GM21576 (cell line): ENCODE measurements around the gene ZNF416.
A peak's percentile ranks its signal among the peaks of the same experiment; 100 is the strongest.

Experiments
- ATAC-seq: cut with Tn5 transposase; IDR thresholded peaks from one replicate; pipeline ENCODE4 v1.9.1; 2021; ENCODE audit warnings: mild to moderate bottlenecking, moderate library complexity; ENCODE audit not compliant: unreplicated experiment

The ZNF416 gene

DNA sequence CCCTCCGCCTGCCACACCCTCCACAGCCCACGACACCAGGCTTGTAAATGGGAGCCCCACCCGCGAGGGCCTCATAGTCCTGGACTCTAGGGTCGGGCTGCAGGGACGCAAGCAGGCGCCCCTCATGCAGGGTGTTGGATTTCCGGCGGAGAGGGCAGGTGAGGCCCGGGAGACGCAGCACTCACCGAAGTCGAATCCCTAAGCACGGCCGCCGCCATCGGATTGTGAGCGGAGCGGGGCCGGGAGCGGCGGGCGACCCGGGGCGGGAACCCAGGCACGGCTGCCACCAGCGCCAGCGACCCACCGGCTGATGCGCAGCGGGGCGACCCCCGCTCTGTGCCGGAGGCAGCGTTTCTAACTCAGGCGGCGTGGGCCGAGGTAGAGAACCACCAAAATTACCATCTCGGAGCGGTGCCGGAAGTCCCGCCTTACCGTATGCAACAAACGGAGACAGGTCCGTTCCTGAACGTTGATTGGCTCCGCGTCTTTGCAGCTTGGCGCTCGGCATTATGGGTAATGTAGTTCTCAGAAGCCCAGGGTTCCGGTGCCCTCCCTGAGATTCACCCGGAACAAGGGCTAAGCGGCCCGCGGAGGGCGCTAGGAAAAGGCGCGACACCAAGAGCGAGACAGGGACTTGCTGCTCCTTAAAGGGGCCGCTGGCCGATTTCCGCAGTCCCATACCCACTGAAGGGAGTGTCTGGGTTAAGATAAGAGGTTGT, at the start of gene ZNF416:
Gene ZNF416 (minus strand): TSS at position 425 of the 719 bp plus-strand sequence. CDS start 207 bp downstream, at position 218.
- peak; percentile 88 for ATAC-seq

DNA sequence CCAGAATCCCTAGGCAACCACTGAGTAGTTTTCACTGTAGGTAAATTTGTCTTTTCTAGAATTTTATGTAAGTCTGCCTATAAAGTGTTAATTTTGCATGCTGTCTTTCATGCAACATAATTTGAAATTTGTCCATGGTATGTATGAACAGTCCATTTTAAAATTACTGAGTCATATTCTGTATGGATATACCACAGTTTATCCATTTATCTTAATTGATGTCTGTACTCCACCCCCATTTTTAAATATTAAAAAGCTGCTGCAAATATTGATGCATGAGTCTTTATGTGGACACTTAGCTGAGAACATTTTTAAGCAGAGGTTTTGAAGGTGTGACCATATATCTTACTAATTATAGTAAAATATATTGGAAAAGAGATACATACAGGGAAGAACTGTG, 44.4 kb upstream of the ZNF416 start:
- no peak for ATAC-seq

DNA sequence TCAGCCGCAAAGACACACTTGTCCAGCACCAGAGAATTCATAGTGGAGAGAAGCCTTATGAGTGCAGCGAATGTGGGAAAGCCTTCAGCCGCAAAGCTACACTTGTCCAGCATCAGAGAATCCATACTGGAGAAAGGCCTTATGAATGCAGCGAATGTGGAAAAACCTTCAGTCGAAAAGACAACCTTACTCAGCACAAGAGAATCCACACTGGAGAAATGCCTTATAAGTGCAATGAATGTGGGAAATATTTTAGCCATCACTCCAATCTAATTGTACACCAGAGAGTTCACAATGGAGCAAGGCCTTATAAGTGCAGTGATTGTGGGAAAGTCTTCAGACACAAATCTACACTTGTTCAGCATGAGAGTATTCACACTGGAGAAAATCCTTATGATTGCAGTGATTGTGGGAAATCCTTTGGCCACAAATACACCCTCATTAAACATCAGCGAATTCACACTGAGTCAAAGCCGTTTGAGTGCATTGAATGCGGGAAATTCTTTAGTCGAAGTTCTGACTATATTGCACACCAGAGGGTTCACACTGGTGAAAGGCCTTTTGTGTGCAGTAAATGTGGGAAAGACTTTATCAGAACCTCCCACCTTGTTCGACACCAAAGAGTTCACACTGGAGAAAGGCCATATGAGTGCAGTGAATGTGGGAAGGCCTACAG, 42.1 kb upstream of the ZNF416 start:
- ATAC-seq: no peak

DNA sequence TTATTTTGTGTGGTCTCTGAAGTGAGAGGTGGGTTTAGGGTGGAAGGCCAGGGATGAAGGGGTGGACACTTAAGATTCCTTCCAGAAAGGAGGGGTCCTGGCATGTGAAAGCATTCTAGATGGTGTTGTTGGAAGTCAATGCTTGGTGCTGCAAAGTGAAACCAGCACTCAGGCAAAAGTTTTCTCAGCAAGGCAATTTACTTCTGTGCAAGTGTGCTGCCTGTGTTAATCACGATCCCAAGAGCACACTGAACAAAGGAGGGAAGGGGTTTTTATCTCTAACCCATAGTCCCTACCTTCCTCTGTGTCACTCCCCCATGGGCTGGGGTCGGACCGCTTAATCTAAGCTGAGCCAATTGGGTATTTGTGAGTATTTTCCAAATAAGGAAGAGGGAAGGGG, 36.6 kb upstream of the ZNF416 start:
- ATAC-seq: no peak

DNA sequence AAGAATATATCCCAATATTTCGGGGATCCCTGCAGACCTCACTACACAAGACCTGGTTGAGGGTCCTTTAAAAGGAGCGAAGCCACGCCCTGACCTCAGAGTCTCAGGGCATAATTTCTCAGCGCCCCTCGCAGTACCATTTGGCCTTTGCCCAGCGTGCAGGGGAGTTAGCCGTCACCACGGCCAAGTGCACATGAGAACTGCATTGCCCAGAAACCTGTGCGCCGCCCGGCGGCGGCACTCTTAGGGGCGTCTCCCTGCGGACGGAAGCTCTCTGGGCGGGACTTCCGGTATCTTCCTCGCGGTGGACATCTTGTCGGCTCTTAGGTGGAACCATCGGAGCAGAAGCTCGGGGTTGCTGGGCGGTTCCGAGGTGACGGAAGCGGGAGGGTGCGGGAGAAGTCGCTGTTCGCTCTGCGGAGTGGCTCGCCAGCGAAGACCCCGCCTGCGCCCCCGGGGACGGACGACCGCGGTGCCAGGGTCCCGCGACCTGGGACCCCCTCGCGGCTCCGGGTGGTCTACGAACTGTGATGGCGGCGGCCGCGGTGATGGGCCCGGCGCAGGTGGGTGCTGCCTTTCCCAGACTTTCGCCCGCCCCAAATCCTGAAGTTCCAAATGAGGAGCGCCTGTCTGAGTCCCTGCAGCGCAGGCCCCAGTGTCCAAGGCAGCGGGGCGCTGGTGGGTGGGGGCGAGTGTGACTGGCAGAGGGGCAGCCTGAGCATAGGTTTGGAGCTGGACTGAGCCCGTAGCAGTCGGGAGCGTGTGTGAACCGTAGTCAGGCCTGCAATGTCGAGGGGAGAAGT, 35.4 kb upstream of the ZNF416 start, which contains the start of gene ZNF134:
Gene ZNF134 (plus strand): TSS at position 302 of the 803 bp plus-strand sequence. CDS start 5,227 bp downstream, outside the sequence.
- peak; percentile 97 for ATAC-seq

DNA sequence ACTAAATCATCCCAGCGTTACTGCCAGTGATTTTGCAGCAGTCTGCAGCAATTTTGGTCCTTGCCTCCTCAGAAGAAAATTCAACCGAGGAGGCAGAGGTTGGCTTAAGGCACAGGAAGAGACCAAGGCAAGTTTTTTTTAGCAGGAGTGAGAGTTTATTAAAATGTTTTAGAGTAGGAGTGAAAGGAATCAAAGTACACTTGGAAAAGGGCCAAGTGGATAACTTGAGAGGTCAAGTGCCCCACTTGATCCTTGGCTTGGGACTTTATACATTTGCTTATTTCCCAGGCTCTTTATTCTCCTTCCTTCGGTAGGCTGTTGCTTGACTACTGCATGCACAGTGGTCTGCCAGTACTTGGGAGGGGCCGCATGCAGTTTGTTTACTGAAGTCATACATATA, 32.4 kb upstream of the ZNF416 start:
- no peak for ATAC-seq

DNA sequence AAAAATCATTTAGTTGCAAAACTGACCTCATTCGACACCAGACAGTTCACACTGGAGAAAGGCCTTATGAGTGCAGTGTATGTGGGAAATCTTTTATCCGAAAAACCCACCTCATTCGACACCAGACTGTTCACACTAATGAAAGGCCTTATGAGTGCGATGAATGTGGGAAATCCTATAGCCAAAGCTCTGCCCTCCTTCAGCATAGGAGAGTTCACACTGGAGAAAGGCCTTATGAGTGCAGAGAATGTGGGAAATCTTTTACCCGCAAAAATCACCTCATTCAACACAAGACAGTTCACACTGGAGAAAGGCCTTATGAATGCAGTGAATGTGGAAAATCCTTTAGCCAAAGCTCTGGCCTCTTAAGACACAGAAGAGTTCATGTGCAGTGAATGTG, 28.2 kb upstream of the ZNF416 start:
- ATAC-seq: no peak

DNA sequence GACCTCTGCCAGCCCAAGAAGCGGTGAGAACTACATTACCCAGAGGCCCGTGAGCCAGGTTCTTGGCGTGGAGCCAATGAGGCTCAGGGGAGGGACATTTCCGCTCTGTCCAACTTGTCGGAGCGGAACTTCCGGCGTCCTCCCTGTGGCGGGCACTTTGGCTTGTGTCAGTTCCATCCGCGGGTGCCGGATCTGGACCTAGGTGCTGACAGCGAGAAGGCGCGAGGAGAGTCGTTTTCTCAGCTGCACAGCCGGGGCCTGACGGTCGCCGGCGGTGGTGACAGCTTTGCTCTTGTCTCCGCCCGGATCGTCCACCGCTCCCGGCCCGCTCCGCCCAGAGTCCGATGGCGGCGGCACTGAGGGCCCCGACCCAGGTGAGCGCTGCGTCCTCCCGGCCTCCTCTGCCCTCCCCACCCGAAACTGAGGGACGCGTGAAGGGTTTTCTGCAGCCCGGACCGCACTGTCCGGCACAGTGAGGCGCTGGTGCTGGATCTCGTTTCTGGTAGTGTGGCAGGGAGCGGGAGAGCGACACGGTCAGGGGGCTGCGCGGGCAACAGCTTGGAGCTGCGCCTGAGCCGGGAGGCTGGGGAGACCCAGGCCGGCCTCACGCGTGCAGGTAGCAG, 21.2 kb upstream of the ZNF416 start, which contains the start of gene ZNF530:
Gene ZNF530 (plus strand): TSS at position 125 of the 623 bp plus-strand sequence. CDS start 4,461 bp downstream, outside the sequence.
- peak; percentile 90 for ATAC-seq

DNA sequence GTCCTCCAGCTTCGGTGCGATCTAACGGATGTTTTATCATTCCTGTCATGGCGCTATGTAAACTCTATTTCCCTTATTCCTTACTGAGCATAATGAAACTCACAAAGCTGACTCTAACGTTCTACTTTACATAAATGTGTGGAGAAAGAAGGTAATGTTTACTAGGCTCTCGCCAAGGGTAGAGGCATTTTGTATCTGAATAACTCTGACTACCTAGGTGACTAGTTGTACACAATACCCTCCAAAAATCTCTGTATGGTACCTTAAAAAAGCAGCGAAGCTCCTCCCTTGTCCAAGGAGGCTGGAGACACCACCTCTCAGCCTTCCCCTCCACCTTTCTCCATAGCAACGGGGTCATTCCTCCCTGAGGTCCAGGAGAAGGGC, 20.7 kb upstream of the ZNF416 start:
- no peak for ATAC-seq

DNA sequence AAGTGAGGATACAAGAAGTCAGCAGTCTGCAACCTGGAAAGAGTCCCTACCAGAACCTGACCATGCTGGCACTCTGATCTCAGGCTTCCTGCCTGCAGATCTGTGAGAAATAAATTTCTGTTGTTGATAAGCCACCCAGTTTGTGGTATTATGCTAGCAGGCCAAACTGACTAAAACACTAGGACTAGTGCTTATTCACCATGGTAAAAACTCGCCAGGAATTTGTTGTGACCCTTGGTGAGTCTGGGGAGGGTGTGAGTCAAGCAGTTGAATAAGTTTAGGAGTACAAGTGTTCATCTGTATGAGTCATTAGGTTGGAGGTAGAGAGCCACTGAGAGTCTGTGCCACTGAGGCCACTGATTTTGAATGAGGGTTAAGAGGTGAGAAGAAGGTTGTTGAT, 8.8 kb upstream of the ZNF416 start:
- ATAC-seq: no peak

DNA sequence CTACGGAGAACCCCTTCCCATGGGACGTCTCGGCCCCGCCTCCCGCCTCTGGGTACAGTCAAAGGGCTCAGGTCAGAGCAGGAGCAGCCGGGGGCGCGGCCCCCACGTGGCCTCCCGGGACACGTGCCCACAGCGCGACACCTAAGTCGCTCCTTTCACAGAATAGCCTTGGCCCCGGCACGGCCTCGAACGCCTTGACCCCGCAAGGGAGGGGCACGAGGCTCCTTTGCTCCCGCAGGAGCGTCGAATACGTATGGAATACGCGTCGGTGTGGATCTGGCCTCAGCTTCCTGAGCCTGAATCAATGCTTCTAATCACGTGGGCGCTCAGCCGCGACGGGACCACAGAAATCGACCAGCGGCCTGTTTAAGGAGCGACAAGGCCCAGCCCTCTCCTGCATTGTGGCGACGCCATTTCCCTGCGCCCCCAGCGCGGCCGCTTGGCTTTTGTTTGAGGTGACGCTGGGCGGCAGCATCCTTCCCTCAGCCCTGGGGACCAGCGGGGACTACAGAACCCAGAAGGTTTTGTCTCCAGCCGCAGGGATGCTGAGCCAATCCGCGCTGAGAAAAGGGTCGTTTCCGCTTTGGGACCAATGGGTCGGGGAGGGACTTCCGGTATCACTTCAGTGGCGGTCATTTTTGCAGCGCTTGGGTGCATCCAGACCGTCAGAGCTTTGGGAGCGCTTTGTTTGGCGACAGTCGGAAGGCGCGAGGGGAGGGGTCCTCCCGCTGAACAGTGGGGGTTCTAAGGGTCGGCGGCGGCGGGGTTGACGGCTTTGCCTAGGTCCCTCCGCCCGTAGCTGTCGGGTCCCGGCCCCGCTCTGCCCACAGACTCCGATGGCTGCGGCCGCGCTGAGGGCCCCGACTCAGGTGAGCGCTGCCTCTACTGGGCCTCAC, 5.1 kb upstream of the ZNF416 start, which contains the start of gene ZIK1:
Gene ZIK1 (plus strand): TSS at position 625 of the 896 bp plus-strand sequence. CDS start 212 bp downstream, at position 837.
- ATAC-seq: peak; percentile 80

DNA sequence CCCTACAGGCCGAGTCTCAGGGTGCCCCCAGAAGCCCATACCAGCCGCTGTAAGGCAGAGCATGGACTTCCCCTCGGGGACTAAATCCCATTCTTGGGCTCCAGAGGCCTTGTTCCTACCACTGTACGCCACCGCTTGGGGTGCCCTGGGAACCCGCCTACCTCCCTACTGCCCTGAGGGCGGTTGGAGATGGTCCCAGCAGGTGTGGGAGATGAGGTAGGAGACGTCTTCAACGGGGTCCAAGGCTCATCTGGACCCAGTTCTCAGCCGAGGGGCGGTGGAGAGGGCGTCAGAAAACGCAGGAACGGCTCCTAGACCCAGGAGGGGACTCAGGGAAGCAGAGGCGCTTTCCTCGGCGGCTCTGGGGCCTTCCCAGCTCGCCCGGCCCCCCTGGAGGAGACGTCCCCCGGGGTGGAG, 4.4 kb upstream of the ZNF416 start:
- ATAC-seq: no peak

DNA sequence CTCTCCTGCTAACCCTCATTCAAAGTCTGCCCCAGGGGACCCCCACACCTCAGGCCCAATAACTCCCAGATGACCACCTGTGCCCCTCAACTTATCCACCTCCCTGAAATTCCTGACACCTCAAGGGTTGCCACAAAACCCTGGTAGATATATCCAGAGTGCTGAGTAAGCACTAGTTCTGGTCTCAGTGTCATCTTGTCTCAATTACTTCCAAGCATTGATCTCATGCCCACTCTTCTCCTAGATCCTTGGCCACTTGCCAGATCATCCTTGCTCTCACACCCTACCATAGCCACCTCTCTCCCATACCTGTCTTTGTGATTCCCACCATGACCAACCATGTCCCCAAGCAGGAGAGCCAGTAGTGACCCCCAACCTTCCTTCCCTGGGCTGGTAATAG, 2.0 kb downstream of the ZNF416 start:
- ATAC-seq: no peak

DNA sequence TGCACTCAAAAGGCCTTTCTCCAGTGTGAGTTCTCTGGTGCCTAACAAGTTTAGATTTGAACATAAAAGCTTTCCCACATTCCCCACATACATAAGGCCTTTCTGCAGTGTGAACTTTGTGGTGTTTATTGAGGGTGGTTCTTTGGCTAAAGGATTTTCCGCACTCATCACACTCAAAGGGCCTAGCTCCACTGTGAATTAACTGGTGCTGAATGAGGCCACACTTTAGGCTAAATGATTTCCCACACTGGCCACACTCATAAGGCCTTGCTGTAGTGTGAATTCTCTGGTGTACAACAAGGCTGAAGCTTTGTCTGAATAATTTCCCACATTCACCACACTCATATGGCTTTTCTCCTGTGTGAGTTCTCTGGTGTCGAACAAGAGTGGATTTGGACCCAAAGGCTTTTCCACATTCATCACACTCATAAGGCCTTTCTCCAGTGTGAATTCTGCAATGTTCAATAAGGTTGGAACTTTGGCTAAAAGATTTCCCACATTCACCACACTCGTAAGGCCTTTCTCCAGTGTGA, 6.2 kb downstream of the ZNF416 start:
- no peak for ATAC-seq

DNA sequence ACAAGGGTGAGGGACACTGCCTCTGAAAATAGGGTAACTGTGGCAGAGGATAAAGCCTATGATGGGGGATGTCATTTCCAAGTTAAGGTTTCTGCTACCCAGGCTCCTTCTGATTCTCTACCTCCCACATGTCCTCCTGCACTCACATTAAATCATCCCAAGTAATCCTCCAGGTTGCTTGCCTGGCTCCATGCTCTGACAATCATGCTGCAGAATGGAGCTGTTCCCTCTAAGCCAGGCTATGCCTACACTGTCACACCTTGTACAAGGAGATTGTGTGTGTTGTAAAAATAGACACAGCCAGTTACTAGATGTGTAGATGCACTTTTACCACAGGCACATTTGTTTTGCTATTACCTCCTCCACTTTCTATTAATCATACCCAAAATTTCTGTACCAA, 8.0 kb downstream of the ZNF416 start:
- ATAC-seq: no peak

DNA sequence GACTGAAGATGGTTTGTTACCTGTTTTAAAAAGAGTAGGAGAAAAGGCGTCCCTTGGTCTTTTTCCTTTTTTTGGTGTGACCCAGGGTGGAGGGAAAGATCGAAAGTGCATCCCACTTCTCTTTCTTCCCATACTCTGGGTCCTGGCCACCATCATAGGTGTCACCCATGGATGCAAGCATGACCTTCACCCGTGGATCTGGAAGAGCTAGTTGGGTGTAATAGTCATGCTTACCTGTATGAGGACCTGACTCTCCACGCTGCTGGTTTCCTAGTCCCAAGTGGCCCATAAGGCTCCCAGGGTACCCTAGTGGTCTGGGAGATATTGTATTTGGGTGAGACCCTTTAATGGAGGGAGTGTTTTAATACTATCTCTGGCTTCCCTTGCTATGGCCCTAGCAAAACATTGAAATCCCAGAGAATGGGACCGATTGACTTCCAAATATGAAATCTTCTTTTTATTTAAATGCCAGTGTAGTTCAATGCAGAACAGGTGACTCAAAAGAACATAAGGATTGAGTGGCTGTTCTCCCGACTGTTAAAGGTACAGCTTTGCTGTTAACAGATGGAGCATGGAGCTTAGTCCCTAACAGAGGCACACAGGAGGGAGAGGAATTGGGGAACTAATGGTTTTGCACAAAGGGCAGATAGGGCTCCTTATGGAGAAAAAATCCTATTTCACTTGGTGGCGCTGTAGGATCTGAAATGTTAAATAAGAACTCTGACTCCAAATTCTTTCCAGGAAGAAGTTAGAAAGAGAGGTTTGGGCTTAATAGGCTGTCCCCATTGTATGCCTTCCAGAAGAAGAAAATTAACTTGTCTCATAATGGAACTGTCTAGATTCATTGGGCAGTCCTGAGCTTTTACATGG, 12.1 kb downstream of the ZNF416 start:
- ATAC-seq: no peak

DNA sequence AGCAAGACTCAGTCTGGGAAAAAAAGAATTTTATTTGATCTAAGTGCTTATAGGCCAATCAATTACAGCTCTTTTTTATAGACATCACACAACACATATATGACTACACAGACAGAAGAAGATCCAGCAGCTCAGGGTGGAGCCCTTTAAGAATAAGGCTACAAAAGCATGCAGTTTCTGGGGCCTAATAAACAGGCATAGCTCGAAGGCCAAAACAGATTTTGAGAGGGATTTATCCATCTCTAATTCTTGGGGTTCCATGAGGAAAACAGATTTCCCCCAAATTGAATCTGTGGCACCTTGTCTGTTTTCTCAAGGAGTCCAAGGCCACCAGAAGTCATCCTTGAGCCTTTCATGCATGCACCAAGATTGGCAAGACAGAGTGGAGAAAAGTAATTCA, 15.2 kb downstream of the ZNF416 start:
- no peak for ATAC-seq

DNA sequence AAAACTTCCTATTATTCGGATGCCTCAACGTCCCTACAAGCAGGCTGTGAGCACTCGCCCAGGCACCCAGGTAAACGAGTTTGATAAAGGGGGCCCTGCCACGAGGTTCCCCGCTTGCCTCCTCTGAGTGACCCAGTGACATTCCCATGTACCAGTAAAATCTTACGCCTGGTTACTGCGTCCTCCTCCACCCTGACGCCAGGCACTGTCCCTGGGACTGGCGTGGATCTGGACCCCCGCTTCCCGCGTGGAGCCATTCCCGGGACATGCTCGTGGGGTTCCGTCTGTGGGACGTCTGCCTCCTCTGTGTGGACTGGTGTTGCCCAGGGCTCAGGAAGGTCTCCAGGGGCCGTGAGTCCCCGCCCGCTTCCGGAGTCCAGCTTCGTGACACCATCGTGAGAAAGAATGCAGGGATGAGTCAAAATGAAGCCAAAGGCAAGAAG, 18.6 kb downstream of the ZNF416 start:
- no peak for ATAC-seq
